Activated CD8-positive, alpha-beta T cell treated with anti-CD3 and anti-CD28 coated beads for 36 hours (primary cell): ENCODE data around the gene GLCE. TPM values are rescaled to one million over a fixed set of nuclear protein-coding genes. Genes with fewer than 3 reads are reported as not detected.

Experiments used
- ATAC-seq: fragments of 200-7000 bp; cut with Tn5 transposase; one replicate; pipeline ENCODE4 v1.10.0; 2021; ENCODE audit warnings: mild to moderate bottlenecking, moderate library complexity
- CTCF ChIA-PET: fragments of 350-600 bp; sonication (Branson Sonifier 250); formaldehyde crosslinking; loops from one replicate; lab custom pipeline; 2021; ENCODE audit warnings: antibody characterized with exemption; lab: Charles Lee
- POLR2A ChIA-PET: fragments of 350-600 bp; sonication (Branson Sonifier 250); formaldehyde crosslinking; loops from one replicate; lab custom pipeline; 2021; ENCODE audit warnings: antibody characterized with exemption; lab: Charles Lee
- DNase-seq: peaks from one replicate; pipeline ENCODE4 v3.0.0-alpha.2; 2020
- H3K27ac Mint-ChIP-seq: one replicate; pipeline ENCODE4 v1.8.0; 2021; ENCODE audit warnings: mild to moderate bottlenecking, mixed read lengths
- H3K27me3 Mint-ChIP-seq: one replicate; pipeline ENCODE4 v1.8.0; 2021; ENCODE audit warnings: mixed read lengths
- H3K36me3 Mint-ChIP-seq: one replicate; pipeline ENCODE4 v1.8.0; 2021; ENCODE audit warnings: low read depth, mixed read lengths
- H3K4me1 Mint-ChIP-seq: one replicate; pipeline ENCODE4 v1.8.0; 2021; ENCODE audit warnings: low read depth, mixed read lengths
- H3K4me3 Mint-ChIP-seq: one replicate; pipeline ENCODE4 v1.8.0; 2021; ENCODE audit warnings: mild to moderate bottlenecking, moderate library complexity, mixed read lengths
- H3K9me3 Mint-ChIP-seq: one replicate; pipeline ENCODE4 v1.8.0; 2021; ENCODE audit warnings: mixed read lengths
- CTCF ChIP-seq: fragments of 200-600 bp; IDR thresholded peaks from one replicate; pipeline ENCODE4 v1.8.0; 2022; ENCODE audit warnings: antibody characterized with exemption, mild to moderate bottlenecking
- intact Hi-C: fragments of 100-400 bp; cut with micrococcal nuclease; formaldehyde crosslinking; loops from one replicate; pipeline ENCODE4 v1.10.0; 2022
- total RNA-seq, 2 experiments: library from RNA; stranded (reverse); gene quantifications; one replicate each; pipeline ENCODE4 v1.2.3, GENCODE V29; 2021

Gene GLCE
- 1 to 10 TPM; 2.8 to 4.3 TPM for total RNA-seq

- no peak for TF ChIP-seq CTCF
- Mint-ChIP-seq H3K9me3 (no peaks in the 10 kb centered on the region), H3K27me3 (no peaks in the 10 kb centered on the region), H3K27ac (peak within 1 kb of the TSS; percentile 65), H3K36me3 (no peaks in the 10 kb centered on the region), H3K4me1 (peaks cover 12% of the 10 kb centered on the region), H3K4me3 (peak within 1 kb of the TSS; percentile 91)
- intact Hi-C loops, result no loop called here
- CTCF ChIA-PET, result interaction anchor here (1.2 to 1.7 kb wide), 3 partner anchors 101 to 251 kb away, joined by 3 to 5 read pairs (median 3); no protein-coding TSS in a partner anchor
- ATAC-seq, result peak; percentile 98
- POLR2A ChIA-PET, result interaction anchor here (0.9 to 2.2 kb wide), 7 partner anchors 8 to 341 kb away, joined by 3 to 9 read pairs (median 3); partner anchors contain the start of gene RPLP1
- DNase-seq, result peak; percentile 92
Observed at GRCh38 chr15:69160141-69160993, at the start of gene GLCE. TSS of gene GLCE (plus strand) at chr15:69160635. CDS start at chr15:69255807, 95,172 bp downstream.

- ChIA-PET POLR2A (no interaction called here), CTCF (interaction anchor here (1.0 kb wide), 1 partner anchor 55 kb away, joined by 3 read pairs; no protein-coding TSS in a partner anchor)
- Mint-ChIP-seq H3K27ac (no peak overlapping the region), H3K4me3 (no peak overlapping the region), H3K36me3 (no peaks in the 10 kb centered on the region), H3K9me3 (no peaks in the 10 kb centered on the region), H3K27me3 (peaks cover 18% of the 10 kb centered on the region), H3K4me1 (peaks cover 14% of the 10 kb centered on the region)
- TF ChIP-seq CTCF, result no peak
- peak; percentile 30 for ATAC-seq
- no peak for DNase-seq
- intact Hi-C loops, result no loop called here
Observed at GRCh38 chr15:69114331-69114928, 46.0 kb upstream of the GLCE start.

GRCh38 chr15:69115031-69115430, 45.4 kb upstream of the GLCE start:
- intact Hi-C loops, result no loop called here
- Mint-ChIP-seq H3K36me3 (no peaks in the 10 kb centered on the region), H3K4me3 (no peak overlapping the region), H3K27ac (no peak overlapping the region), H3K4me1 (peaks cover 14% of the 10 kb centered on the region), H3K9me3 (no peaks in the 10 kb centered on the region), H3K27me3 (peaks cover 18% of the 10 kb centered on the region)
- DNase-seq (no peak), ATAC-seq (no peak)
- TF ChIP-seq CTCF, result no peak
- POLR2A ChIA-PET, result no interaction called here
- CTCF ChIA-PET, result no interaction called here

GRCh38 chr15:69116391-69116790, 44.0 kb upstream of the GLCE start:
- ChIA-PET POLR2A (no interaction called here), CTCF (no interaction called here)
- Mint-ChIP-seq H3K27ac (no peak overlapping the region), H3K4me3 (no peak overlapping the region), H3K4me1 (peaks cover 14% of the 10 kb centered on the region), H3K9me3 (no peaks in the 10 kb centered on the region), H3K36me3 (no peaks in the 10 kb centered on the region), H3K27me3 (peaks cover 18% of the 10 kb centered on the region)
- intact Hi-C loops, result no loop called here
- no peak for ATAC-seq
- no peak for TF ChIP-seq CTCF
- DNase-seq, result no peak

- POLR2A ChIA-PET, result no interaction called here
- no peak overlapping the region for H3K4me3 Mint-ChIP-seq
Observed at GRCh38 chr15:69117431-69117871, 43.0 kb upstream of the GLCE start.

More at GRCh38 chr15:69117431-69117871, 43.0 kb upstream of the GLCE start:
- no peak for ATAC-seq
- intact Hi-C loops, result no loop called here
- TF ChIP-seq CTCF, result no peak
- peaks cover 18% of the 10 kb centered on the region for H3K27me3 Mint-ChIP-seq
- CTCF ChIA-PET, result no interaction called here
- H3K27ac Mint-ChIP-seq, result no peak overlapping the region
- H3K36me3 Mint-ChIP-seq, result no peaks in the 10 kb centered on the region
- H3K9me3 Mint-ChIP-seq, result no peaks in the 10 kb centered on the region
- peaks cover 14% of the 10 kb centered on the region for H3K4me1 Mint-ChIP-seq
- no peak for DNase-seq
